GM04504 (cell line): ENCODE results near the gene NFATC4.
"Not testable (repeated sequence)": the region's sequence is repeated elsewhere in the genome, so short reads cannot be mapped to it uniquely, and the experiment has no call there.

ENCODE experiments used
- DNase-seq: peaks from one replicate; pipeline ENCODE4 v3.0.0-alpha.2; 2012; ENCODE audit warnings: low read depth

The NFATC4 gene

GRCh38 chr14:24367514-24368211 lies at the start of gene NFATC4:
Gene NFATC4, plus strand, starts transcription at chr14:24368184. Its CDS starts 157 bp downstream, at chr14:24368341.
- DNase-seq: peak; percentile 93

- no peak for DNase-seq
These were observed 46.6 kb upstream of the NFATC4 start for GRCh38 chr14:24321212-24321975.

- no peak for DNase-seq
These were observed 45.3 kb upstream of the NFATC4 start for GRCh38 chr14:24322672-24323071.

GRCh38 chr14:24323341-24323740 lies 44.6 kb upstream of the NFATC4 start:
- no peak for DNase-seq

GRCh38 chr14:24324024-24324423 lies 44.0 kb upstream of the NFATC4 start:
- DNase-seq: no peak

- no peak for DNase-seq
These were observed 42.9 kb upstream of the NFATC4 start for GRCh38 chr14:24325041-24325530.

- no peak for DNase-seq
These were observed 42.0 kb upstream of the NFATC4 start for GRCh38 chr14:24325963-24326362.

- no peak for DNase-seq
These were observed 40.7 kb upstream of the NFATC4 start for GRCh38 chr14:24327303-24327702.

- not testable (repeated sequence) for DNase-seq
These were observed 40.1 kb upstream of the NFATC4 start for GRCh38 chr14:24327914-24328313.

- DNase-seq: no peak
These were observed 38.8 kb upstream of the NFATC4 start for GRCh38 chr14:24329073-24329663.

- no peak for DNase-seq
These were observed 38.2 kb upstream of the NFATC4 start for GRCh38 chr14:24329736-24330135.

- no peak for DNase-seq
These were observed 36.9 kb upstream of the NFATC4 start for GRCh38 chr14:24330973-24331674.

- no peak for DNase-seq
These were observed 36.2 kb upstream of the NFATC4 start for GRCh38 chr14:24331731-24332267.

- DNase-seq: no peak
These were observed 35.6 kb upstream of the NFATC4 start for GRCh38 chr14:24332268-24332993.

- no peak for DNase-seq
These were observed 33.3 kb upstream of the NFATC4 start, which contains the start of gene ADCY4 for GRCh38 chr14:24334431-24335291. Gene ADCY4, minus strand, starts transcription at chr14:24335071. Its CDS starts 419 bp downstream, at chr14:24334652.

GRCh38 chr14:24335461-24336171 lies 32.4 kb upstream of the NFATC4 start:
- DNase-seq: no peak

- DNase-seq: no peak
These were observed 30.7 kb upstream of the NFATC4 start for GRCh38 chr14:24337144-24337823.

- DNase-seq: no peak
These were observed 30.2 kb upstream of the NFATC4 start for GRCh38 chr14:24337824-24338175.

GRCh38 chr14:24338843-24339242 lies 29.1 kb upstream of the NFATC4 start:
- DNase-seq: no peak
